H9 (cell line): ENCODE measurements around the gene FBXL16. TPM values are rescaled to one million over a fixed set of nuclear protein-coding genes. Genes with fewer than 3 reads are reported as not detected.
A peak's percentile ranks its signal among the peaks of the same experiment; 100 is the strongest.
"Not testable (repeated sequence)": the region's sequence is repeated elsewhere in the genome, so short reads cannot be mapped to it uniquely, and the experiment has no call there.

Experiments used
- DNase-seq: peaks from one replicate; pipeline ENCODE4 v3.0.0-alpha.2; 2017
- H2AFZ ChIP-seq: one replicate; pipeline ENCODE4 v1.6.1; 2013; ENCODE audit warnings: mild to moderate bottlenecking, low read length, control low read depth, moderate library complexity
- H2AK5ac ChIP-seq: 2 replicates; pipeline ENCODE4 v1.6.1; 2013; ENCODE audit warnings: low read length, control low read depth, mixed read lengths; ENCODE audit not compliant: insufficient read length
- H2BK120ac ChIP-seq: one replicate; pipeline ENCODE4 v1.6.1; 2013; ENCODE audit warnings: low read depth, mild to moderate bottlenecking, low read length, control low read depth, inconsistent platforms; ENCODE audit not compliant: poor library complexity, severe bottlenecking
- H2BK12ac ChIP-seq: 2 replicates; pipeline ENCODE4 v1.6.1; 2013; ENCODE audit warnings: low read length, control low read depth, mixed read lengths, low read depth; ENCODE audit not compliant: insufficient read length
- H2BK15ac ChIP-seq: 2 replicates; pipeline ENCODE4 v1.6.1; 2013; ENCODE audit warnings: low read depth, low read length, control low read depth
- H2BK20ac ChIP-seq: one replicate; pipeline ENCODE4 v1.6.1; 2013; ENCODE audit warnings: low read depth, mild to moderate bottlenecking, low read length, control low read depth, inconsistent platforms; ENCODE audit not compliant: poor library complexity, severe bottlenecking
- H2BK5ac ChIP-seq: 2 replicates; pipeline ENCODE4 v1.6.1; 2013; ENCODE audit warnings: low read length, control low read depth, mixed read lengths; ENCODE audit not compliant: insufficient read length
- H3K14ac ChIP-seq: 2 replicates; pipeline ENCODE4 v1.6.1; 2013; ENCODE audit warnings: low read length, control low read depth; ENCODE audit not compliant: insufficient read depth
- H3K18ac ChIP-seq: 2 replicates; pipeline ENCODE4 v1.6.1; 2013; ENCODE audit warnings: low read depth, mild to moderate bottlenecking, mixed read lengths, low read length, control low read depth; ENCODE audit not compliant: insufficient read length
- H3K23ac ChIP-seq: 2 replicates; pipeline ENCODE4 v1.6.1; 2013; ENCODE audit warnings: low read length, control low read depth, mixed read lengths, low read depth; ENCODE audit not compliant: insufficient read length
- H3K23me2 ChIP-seq: 2 replicates; pipeline ENCODE4 v1.6.1; 2013; ENCODE audit warnings: low read depth, mild to moderate bottlenecking, mixed read lengths, low read length, control low read depth; ENCODE audit not compliant: insufficient read length, poor library complexity, severe bottlenecking
- H3K27ac ChIP-seq: 2 replicates; pipeline ENCODE4 v1.5.1; 2013; ENCODE audit warnings: low read length, control low read depth, mixed read lengths, low read depth; ENCODE audit not compliant: insufficient read length
- H3K27me3 ChIP-seq: 2 replicates; pipeline ENCODE4 v1.6.1; 2013; ENCODE audit warnings: low read length, control low read depth, inconsistent platforms; ENCODE audit not compliant: insufficient read depth
- H3K4ac ChIP-seq: 2 replicates; pipeline ENCODE4 v1.6.1; 2013; ENCODE audit warnings: low read depth, mild to moderate bottlenecking, control low read depth, inconsistent platforms, low read length, moderate library complexity
- H3K4me1 ChIP-seq: 2 replicates; pipeline ENCODE4 v1.6.1; 2013; ENCODE audit warnings: low read length, control low read depth, inconsistent platforms; ENCODE audit not compliant: insufficient read depth
- H3K4me2 ChIP-seq: 2 replicates; pipeline ENCODE4 v1.6.1; 2013; ENCODE audit warnings: low read length, control low read depth, mixed read lengths; ENCODE audit not compliant: insufficient read length, insufficient read depth
- H3K56ac ChIP-seq: 2 replicates; pipeline ENCODE4 v1.6.1; 2013; ENCODE audit warnings: low read depth, mild to moderate bottlenecking, mixed read lengths, low read length, control low read depth; ENCODE audit not compliant: insufficient read length
- H3K79me1 ChIP-seq: 2 replicates; pipeline ENCODE4 v1.6.1; 2013; ENCODE audit warnings: low read depth, mild to moderate bottlenecking, moderate library complexity, low read length, control low read depth, inconsistent platforms; ENCODE audit not compliant: insufficient read depth, poor library complexity, severe bottlenecking
- H3K79me2 ChIP-seq: 2 replicates; pipeline ENCODE4 v1.6.1; 2013; ENCODE audit warnings: low read length, control low read depth, inconsistent platforms; ENCODE audit not compliant: insufficient read depth
- H3K9ac ChIP-seq: 2 replicates; pipeline ENCODE4 v1.6.1; 2013; ENCODE audit warnings: low read length, control low read depth, mixed read lengths; ENCODE audit not compliant: insufficient read length; ENCODE audit errors: extremely low read depth
- H3K9me3 ChIP-seq: one replicate; pipeline ENCODE4 v1.6.1; 2013; ENCODE audit warnings: low read depth, low read length, inconsistent platforms; ENCODE audit not compliant: control insufficient read depth
- H3T11ph ChIP-seq: one replicate; pipeline ENCODE4 v1.6.1; 2013; ENCODE audit warnings: mild to moderate bottlenecking, low read length, control low read depth, inconsistent platforms
- H4K20me1 ChIP-seq: one replicate; pipeline ENCODE4 v1.6.1; 2013; ENCODE audit not compliant: control insufficient read depth, insufficient read length, insufficient read depth
- H4K5ac ChIP-seq: 2 replicates; pipeline ENCODE4 v1.6.1; 2013; ENCODE audit warnings: low read depth, mild to moderate bottlenecking, mixed read lengths, low read length, control low read depth; ENCODE audit not compliant: insufficient read length
- H4K8ac ChIP-seq: replicated peaks from 2 replicates; pipeline ENCODE4 v1.6.1; 2013; ENCODE audit warnings: low read length, control low read depth, mixed read lengths, low read depth; ENCODE audit not compliant: insufficient read length
- H4K91ac ChIP-seq: 2 replicates; pipeline ENCODE4 v1.6.1; 2013; ENCODE audit warnings: low read depth, mild to moderate bottlenecking, moderate library complexity, mixed read lengths, low read length, control low read depth; ENCODE audit not compliant: insufficient read length
- H3K27ac Mint-ChIP-seq, 3 experiments: 2 replicates in 2 of 3; 3 replicates in 1 of 3; pipeline ENCODE4 v1.8.0; 2020 to 2021; ENCODE audit warnings: mixed read lengths in 3 of 3, mild to moderate bottlenecking in 1 of 3, moderate library complexity in 1 of 3
- H3K27me3 Mint-ChIP-seq: 2 replicates; pipeline ENCODE4 v1.8.0; 2021; ENCODE audit warnings: low read depth, mild to moderate bottlenecking, moderate library complexity, mixed read lengths
- H3K36me3 Mint-ChIP-seq, 3 experiments: 2 replicates in 2 of 3; 3 replicates in 1 of 3; pipeline ENCODE4 v1.8.0; 2020 to 2021; ENCODE audit warnings: low read depth in 3 of 3, mixed read lengths in 3 of 3; ENCODE audit not compliant: insufficient read depth in 1 of 3
- H3K4me1 Mint-ChIP-seq, 2 experiments: 2 replicates each; pipeline ENCODE4 v1.8.0; 2020; ENCODE audit warnings: mixed read lengths in 2 of 2
- H3K4me3 Mint-ChIP-seq, 2 experiments: 2 replicates in 1 of 2; 3 replicates in 1 of 2; pipeline ENCODE4 v1.8.0; 2020 to 2021; ENCODE audit warnings: mild to moderate bottlenecking in 2 of 2, mixed read lengths in 2 of 2, moderate library complexity in 1 of 2
- H3K9me3 Mint-ChIP-seq, 2 experiments: 2 replicates in 1 of 2; 3 replicates in 1 of 2; pipeline ENCODE4 v1.8.0; 2020; ENCODE audit warnings: mild to moderate bottlenecking in 2 of 2, mixed read lengths in 2 of 2, moderate library complexity in 1 of 2
- CTCF ChIP-seq: fragments of 200-600 bp; sonication (generic); conservative IDR thresholded peaks from 3 replicates; pipeline ENCODE4 v1.8.0; 2021; ENCODE audit warnings: antibody characterized with exemption, mild to moderate bottlenecking
- WGBS: extraction: QIAGEN DNeasy Blood & Tissue Kit; methylation state at CpG from one replicate; pipeline ENCODE4 v1.1.7; 2013; ENCODE audit warnings: missing lambda C conversion rate, low lambda C conversion rate, mixed read lengths; ENCODE audit not compliant: insufficient read length; ENCODE audit errors: extremely low coverage; 5-methylcytosine and 5-hydroxymethylcytosine counted together
- total RNA-seq: library from RNA; stranded (reverse); gene quantifications from 2 replicates; pipeline ENCODE4 v1.2.1, GENCODE V29; 2021

FBXL16 gene
- total RNA-seq, 1 experiment from 2014 or later: 9.6 TPM

DNA sequence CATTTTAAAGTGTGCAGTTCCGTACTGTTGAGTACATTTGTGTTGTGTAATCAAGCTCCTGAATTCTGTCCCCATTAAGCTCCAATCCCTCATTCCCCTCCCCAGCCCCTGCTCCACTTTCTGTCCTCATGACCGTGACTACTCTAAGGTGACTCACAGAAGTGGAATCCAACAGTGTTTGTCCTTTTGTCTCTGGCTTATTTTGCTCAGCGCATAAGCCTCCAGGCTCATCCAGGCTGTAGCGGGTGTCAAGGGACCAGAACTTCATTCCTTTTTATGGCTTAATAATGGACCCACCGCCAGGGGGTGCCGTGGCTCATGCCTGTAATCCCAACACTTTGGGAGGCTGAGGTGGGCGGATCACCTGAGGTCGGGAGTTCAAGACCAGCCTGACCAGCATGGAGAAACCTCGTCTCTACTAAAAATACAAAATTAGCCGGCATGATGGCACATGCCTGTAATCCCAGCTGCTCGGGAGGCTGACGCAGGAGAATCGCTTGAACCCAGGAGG lies 7.2 kb upstream of the FBXL16 start:
- not testable (repeated sequence) for H4K20me1 ChIP-seq, H2BK5ac ChIP-seq, H3K4ac ChIP-seq, H2BK120ac ChIP-seq, H4K91ac ChIP-seq, H3K4me1 ChIP-seq, H4K5ac ChIP-seq, H2AK5ac ChIP-seq, H2BK12ac ChIP-seq, H3K9me3 ChIP-seq, H3K23ac ChIP-seq, H3K14ac ChIP-seq, H3T11ph ChIP-seq, H3K23me2 ChIP-seq, H3K18ac ChIP-seq, H3K9me3 Mint-ChIP-seq, H2AFZ ChIP-seq, H3K79me2 ChIP-seq, H2BK20ac ChIP-seq, H2BK15ac ChIP-seq, H3K9ac ChIP-seq, H4K8ac ChIP-seq, H3K56ac ChIP-seq, H3K27ac ChIP-seq, H3K4me2 ChIP-seq, H3K36me3 Mint-ChIP-seq, H3K79me1 ChIP-seq
- peak overlapping the region in 2 of 3 experiments; percentile 10 to 24; a peak in 2 of 7 replicates for H3K27ac Mint-ChIP-seq
- peaks cover 69% of the 10 kb centered on the region for H3K27me3 Mint-ChIP-seq
- TF ChIP-seq CTCF: peak; percentile 73
- peak; percentile 82 for DNase-seq
- peaks cover 11% of the 10 kb centered on the region; the same call in 1 of the 2 replicates for H3K27me3 ChIP-seq
- peaks cover 9 to 15% of the 10 kb centered on the region in 2 experiments for H3K4me1 Mint-ChIP-seq
- H3K4me3 Mint-ChIP-seq: peak overlapping the region in 1 of 2 experiments; percentile 23; a peak in 2 of 5 replicates
- no CpG with 5 or more reads among the region's 13 CpGs for WGBS
